ENCODE measurements around the gene TRIM40.

The TRIM40 gene, protein sequence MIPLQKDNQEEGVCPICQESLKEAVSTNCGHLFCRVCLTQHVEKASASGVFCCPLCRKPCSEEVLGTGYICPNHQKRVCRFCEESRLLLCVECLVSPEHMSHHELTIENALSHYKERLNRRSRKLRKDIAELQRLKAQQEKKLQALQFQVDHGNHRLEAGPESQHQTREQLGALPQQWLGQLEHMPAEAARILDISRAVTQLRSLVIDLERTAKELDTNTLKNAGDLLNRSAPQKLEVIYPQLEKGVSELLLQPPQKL

DNA sequence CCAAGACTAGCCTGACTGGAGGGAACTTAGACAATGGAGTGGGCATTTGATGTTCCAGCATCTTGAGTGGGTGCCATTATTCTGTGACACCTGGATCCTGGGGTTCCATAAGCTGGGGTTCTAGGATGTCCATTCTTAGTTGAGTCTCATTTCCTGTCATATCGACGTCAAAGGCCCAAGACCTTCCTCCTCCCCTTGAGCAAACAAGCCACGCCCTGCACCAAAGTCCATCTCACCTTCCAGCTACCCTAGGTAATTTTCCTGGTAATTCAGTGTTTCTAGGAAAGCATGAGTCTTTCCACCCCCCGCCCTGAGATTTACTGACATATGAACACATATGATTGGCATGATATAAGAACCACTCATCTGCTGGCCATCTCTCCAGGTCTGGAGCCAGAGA lies at the start of gene TRIM40:
TSS of gene TRIM40 (plus strand) at position 384 of the 400 bp plus-strand sequence. CDS start 897 bp downstream, outside the sequence.
- no peak for DNase-seq (ENCODE audit: low spot score)

DNA sequence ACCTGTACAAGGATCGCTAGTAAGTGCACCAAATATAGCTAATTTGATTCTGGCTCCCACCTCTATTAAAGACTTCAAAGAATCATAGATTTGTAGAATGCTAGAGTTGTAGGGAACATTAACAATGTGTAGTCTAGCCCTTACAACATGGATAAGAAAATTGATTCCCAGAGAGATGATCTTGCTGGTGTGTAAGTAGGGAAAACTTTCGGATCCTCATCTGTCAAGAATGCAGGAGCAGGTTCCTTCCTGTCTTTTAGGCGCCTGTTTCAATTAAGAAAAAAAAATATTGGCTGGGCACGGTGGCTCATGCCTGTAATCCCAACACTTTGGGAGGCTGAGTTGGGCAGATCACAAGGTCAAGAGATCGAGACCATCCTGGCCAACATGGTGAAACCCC lies 48.1 kb upstream of the TRIM40 start:
- no peak for DNase-seq (ENCODE audit: low spot score)

DNA sequence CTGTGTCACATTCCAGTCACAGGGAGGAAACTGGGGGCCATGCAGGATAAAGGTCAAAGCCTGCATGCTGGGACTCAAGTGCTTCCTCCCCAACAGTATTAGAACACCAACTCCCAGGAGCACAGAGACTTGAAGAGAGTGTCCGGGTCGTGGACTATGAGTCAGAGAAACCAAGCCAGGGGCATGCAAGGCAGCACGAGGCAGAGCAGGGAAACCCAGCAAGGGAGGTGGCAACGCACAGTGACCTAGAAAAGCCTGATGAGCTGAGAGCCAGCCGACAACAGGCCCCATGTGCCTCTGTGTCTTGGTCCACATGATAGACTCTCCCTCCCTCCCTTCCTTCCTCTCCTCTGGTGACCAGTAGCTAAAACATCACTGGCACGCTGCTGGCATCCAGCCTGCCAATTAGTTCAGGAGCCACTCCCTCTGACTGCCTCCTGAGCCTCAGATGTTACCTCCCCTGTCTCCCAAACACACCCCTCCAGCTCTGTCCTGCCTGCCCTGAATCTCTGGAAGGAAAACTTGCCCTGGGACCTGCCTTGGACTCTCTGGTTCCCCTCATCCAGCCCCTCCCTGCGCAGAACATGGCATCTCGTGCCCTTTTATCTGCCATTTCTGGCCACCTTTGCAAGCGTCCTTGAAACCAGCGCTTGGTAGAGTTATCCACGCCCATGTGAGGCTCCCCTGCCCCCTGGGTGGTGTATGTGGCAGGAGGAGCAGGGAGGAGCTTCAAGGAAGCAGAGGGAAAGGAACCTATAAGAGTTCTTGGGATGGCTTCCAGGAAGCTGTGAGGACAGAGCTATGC lies 44.2 kb upstream of the TRIM40 start:
- no peak for DNase-seq (ENCODE audit: low spot score)

DNA sequence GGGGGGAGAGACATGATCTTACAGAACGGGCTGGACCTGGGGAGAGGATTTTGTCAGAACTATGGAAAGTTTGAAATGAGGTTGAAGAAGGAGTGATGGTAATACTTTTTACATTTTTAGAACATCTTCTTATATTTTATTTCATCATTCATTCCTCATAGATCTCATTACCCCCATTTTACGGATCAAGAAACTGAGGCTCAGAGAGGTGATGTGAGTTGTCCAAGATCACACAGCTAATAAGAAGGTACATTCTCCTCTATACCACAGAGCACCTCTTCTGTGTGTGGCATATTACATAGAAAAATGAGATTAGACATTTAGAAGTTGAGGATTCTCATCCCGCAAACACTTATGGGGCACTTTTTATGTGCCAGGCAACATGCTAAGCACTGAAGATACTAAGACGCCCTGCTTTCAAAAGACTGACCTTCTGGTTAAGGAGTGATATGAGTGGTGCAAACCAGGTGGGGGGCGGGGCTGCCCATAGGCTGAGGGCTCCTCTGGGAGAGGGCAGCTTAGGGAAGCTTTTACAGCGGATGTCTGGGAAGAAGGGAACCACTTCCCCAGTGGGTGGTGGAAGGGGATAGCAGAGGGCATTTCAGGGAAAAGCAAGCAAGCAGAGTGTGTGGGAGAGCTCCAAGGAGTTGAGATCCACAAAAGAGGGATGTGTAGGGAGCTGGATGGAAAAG lies 42.9 kb upstream of the TRIM40 start:
- no peak for DNase-seq (ENCODE audit: low spot score)

DNA sequence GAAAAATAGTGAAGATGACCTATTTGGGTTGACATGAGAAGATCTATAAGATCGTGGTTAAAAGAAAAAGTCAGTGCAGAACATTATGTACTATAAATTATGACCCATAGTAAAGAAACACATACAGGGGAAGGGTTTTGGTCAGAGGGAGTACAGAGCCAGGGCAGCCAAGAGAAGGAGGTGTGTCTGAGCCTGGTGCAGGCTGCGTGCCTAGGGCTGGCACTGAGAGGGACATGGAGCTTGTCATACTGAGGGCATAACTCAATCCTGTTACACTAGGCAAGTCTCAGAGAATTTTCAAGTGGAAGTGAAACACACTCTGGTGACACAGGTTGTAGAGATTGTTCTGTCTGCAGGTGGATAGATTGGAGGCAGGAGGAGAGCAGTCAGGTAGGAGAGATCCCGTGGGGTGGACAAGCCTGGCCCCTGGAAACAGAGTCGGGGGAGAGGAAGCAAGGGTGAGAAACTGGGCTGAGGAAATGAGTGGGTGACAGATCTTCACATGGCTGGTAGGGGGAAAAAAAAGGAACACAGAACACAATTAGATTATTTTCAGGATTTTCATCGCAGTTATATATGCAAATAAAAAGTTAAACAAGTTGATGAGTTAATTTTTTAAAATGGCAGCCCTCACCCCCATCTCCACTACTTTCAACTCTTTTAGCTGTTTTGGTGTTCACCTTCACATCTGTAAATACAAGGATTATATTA lies 41.8 kb upstream of the TRIM40 start:
- DNase-seq (ENCODE audit: low spot score), result no peak

DNA sequence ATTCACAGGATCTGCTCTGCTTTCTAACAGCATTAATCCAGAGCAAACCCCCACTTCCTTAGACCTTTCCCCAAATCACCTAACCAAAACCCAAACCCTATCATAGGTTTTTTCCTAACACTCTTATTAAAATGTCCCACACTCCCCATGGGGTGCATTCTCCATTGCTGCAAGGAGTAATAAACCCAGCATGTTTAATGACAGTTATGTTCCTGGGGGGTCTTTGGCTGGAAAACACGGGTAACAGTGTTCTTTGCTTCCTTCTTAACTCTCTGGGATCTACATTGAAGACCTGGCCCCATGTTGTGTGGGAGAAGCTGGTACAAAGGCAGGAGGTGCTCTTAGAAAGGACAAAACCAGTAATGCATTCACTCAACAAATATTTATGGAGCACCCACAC lies 39.1 kb upstream of the TRIM40 start:
- DNase-seq (ENCODE audit: low spot score), result no peak

DNA sequence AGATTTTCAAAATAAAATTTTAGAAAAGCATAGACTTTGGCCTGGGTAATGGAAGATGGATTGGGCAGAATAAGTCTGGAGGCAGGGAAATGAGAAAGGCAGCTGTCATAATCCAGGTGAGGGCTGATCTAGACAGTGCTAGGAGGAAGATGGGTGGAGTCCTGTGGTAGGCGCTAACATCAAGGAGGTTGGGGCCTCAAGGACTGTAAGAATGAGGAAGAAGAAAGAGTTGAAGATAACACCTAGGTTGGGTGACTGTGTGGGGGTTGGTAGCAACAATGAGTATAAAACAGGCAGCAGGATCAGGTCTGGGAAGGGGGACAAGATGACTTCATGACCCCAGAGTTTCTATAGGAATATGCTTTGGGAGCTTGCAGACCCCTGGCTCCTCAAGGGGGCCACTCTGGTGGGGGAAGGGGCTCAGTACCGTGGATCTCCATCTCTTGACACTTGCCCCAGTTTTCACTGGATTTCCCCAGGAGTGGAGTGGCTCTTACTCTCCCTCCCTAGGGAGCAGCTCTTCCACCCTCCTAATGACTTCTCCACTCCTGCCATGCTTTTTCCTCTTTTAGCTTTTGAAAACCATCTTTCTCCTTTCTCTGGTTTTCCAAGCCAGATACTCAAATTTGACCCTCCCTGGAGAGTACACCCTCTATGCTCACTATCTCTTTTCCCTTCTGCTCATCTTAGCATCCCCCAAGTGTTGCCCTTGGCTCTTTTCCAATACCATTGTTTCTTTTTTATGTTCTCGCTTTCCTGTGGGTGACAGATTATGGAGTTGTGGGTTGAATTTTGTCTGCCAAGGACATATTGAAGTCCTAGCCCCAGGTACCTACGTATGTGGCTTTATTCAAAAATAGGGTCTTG lies 37.8 kb upstream of the TRIM40 start:
- DNase-seq (ENCODE audit: low spot score), result no peak

DNA sequence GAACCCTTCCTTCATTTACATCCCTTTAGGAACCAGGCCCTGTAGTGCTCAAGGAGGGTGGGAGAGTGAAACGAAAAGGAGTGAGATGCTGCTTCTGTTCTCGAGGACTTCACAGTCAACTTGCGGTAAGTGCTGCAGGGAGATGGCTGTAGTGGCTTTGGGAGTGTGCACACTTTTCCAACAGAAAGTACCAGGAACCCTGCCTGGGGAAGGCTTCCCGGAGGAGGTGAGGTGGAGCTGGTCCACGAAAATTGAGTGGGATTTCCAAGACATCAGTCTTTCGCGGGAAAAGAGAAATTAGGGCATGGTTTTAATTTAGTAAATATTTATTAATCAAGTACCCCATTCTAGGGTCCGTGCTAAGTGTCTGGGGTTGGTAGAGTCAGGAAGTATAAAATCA lies 35.8 kb upstream of the TRIM40 start:
- no peak for DNase-seq (ENCODE audit: low spot score)

DNA sequence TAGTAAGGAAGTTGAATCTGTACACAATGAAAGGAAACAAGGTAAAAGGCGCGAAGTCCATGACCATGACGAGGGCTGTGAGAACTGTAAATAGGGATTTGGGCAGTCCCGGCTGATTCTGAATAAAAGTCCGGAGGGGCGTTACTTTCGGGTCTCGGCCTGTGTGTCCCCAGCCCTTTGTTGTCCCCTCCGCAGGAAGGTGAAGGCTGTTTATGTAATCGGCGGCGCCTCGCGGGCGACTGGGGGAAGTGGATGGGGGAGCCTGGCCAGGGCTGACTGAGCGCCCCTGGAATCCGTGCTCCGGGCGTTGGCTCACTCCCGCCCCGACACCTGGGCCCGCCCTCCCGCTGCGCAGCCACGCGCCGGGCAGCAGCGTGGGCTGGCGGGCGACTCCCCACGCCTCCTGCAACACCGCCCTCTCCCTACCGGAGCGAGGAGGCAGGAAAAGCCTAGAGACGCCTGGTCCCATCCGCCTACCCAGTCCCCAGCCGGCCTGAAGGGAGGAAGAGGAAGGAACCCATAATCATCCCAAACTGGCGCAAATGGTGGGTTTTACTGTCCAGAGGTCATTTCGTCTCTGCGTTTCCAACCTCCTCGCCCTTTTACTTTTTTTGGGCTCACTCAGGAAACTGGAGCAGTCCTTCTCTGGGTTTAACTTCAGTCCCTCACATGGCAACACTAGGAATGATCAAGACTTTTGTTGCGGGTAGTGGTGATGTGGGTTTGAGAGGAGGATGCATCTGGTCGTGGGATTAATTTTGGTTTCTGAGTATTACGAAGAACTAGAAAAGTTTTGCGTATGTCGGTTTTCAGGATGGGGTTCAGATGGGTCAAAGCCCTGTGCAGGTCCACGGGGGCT lies 35.1 kb upstream of the TRIM40 start:
- DNase-seq (ENCODE audit: low spot score), result no peak

DNA sequence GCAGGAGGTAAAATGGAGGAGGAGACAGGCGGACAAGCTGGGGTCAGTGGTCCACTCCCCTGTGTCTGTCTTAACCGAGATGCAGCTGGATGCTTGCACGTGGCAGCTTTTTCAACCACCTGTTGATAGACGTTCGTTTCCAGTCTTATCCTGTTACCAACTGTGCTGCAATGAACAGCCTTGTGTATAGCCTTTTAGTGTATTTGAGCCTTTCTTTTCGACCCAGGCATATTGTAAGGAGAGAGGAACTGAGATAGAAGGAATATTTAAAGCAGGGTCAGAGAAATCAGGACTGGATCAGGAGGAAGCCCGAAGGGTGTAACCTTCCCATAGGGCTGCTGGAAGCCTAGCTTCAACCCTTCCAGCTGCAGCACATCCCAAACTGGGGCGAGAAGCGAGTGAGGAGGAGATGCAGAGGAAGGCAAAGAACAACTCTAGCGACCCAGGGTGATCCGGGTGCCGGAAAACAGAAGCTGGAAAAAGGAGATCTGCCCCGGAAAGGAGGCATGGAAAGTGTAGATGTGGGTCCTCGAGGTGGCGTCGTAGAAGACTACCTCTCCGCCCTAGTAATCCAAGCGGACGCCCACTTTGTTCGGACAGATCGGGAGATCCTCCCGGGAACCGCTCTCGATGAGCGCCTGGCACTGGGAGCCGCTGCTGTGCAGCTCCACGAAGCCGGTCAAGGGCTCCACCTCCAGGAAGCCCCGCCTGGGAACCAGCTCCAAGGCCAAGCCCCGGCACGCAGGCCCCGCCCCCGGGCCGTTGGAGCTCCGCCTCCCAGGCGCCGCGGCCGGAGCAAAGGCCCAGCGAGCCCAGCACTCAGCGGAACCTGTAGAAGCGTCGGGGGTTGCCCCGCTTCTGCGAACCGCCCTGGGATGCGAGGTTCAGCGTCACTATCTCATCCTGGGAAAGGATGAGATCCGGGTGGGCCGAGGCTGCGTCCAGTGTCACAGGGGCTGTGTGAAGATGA lies 34.2 kb upstream of the TRIM40 start:
- DNase-seq (ENCODE audit: low spot score), result peak; percentile 55

DNA sequence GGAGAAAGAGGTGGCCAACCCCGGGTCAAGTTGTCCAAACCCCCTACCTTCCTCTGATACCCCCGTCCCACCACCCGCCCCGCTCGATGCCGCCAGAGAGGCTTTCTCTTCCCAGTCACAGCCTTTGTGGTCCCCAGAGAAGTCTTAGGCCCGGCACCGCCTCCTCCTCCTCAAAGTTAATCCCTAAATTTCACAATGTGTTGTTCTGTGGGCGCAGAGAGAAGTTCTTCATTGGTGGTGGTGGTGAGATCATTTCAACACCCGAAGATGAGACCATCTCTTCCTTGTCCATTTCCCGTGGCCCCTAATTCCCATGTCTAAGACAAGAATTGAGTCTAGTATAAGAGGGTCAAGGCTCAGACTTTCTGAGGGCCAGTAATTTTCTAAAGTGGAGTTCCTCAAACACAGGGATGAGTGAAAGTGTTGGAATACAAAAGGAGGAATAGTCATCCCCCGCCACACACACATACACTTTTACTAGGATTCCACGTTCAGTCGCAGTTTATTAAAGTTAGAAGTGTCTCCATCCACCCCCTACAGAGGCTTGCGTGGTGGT lies 33.4 kb upstream of the TRIM40 start:
- no peak for DNase-seq (ENCODE audit: low spot score)

DNA sequence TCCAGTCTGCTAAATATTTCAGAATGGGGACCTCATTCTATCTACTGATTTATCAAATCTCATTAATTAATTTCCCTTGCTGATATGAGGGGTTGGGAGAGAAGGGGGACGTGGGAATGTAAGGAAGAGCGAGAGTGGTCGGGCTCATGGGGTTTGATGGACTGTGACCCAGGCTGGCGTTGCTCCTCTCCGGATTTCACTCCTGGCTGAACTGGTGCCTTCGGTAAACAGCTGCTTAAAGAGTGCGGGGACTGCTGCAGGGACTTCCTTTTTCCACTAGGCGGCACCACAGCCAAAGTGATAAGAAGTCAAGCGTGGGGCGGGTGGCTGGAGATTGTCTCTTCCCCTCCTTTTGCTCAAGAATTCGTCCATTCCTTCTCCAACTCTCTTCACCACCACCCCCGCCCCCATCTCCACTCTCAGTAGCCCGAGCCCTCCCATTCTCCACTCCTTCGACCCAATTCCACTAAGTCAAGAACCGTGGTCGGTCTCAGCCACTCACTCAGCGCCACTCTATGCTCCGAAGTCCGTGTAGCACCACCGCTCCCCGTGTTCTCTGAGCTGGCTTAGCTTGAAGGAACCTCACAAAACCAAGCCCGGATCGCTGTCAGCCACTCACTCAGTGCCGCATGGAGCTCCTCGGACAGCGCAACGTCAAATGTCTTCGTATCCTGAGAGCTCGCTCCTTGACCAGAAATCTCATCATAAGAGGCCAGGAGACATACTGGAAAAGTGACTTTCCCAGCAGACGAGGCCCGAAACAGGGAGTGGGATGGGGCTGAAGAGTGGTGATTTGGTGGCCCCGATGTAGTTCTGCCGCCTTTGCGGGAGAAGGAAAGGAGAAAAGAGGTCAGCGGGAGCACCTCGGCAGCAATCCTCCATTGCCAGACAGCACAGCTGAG lies 32.7 kb upstream of the TRIM40 start:
- DNase-seq (ENCODE audit: low spot score), result peak; percentile 87

DNA sequence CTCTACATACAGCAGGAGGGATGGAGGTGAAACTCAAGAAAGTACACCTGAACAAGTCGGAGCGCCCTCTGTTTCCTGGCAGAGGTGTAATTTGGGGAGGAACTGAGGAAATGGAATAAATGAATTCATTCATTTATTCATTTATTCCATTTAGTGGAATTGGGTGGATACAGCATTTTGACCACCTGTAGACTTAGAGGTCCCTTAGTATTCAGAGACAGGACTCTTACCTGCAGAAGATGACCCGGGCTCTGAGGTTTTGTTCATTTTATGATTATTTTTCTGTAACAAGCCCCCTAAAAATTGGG lies 32.1 kb upstream of the TRIM40 start:
- DNase-seq (ENCODE audit: low spot score), result no peak

DNA sequence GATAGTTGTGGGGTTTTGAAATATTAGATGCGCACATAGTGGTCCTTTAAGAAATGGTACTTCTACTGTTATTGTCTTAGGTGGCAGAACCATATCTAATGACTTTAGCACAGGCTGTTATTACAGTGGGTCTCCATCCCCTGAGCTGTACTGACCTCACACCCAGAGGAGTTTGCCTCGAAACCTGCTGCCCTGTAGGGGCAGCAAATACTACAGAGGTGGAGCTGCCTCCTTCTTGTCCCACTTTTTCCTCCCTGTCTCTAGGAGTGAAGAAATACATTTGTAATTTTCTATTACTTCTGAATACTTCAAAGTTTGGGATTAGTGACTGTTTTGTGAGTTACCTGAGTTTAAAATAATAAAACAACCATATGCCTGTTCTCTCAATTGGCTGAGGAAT lies 31.3 kb upstream of the TRIM40 start:
- no peak for DNase-seq (ENCODE audit: low spot score)

DNA sequence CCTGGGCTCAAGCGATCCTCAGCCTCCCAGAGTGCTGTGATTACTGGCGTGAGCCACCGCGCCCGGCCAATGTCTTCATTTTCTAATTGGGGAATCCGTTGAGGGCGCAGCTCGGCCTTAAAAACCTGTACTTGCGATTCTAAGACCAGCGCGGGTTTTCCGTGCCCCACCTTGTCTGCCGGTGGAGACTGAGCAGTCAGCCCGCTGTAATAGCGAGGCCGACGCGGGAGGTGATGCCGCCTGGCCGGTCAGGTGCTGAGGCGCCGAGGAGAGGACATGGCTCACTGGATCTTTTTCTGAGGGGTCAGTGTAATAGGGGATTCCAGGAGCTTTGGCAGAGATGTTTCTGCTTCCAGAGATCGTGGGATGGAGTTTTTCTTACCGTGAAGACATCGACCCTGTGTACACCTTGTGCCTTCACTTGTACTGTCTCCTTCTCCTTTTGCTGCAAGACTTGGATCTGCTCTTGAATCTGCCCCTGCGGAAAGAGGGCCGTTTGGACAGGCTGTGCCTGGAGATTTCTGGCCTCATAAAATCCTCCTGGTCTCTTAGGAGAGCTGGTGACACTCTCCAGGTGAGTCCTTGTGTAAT lies 24.6 kb upstream of the TRIM40 start:
- no peak for DNase-seq (ENCODE audit: low spot score)

DNA sequence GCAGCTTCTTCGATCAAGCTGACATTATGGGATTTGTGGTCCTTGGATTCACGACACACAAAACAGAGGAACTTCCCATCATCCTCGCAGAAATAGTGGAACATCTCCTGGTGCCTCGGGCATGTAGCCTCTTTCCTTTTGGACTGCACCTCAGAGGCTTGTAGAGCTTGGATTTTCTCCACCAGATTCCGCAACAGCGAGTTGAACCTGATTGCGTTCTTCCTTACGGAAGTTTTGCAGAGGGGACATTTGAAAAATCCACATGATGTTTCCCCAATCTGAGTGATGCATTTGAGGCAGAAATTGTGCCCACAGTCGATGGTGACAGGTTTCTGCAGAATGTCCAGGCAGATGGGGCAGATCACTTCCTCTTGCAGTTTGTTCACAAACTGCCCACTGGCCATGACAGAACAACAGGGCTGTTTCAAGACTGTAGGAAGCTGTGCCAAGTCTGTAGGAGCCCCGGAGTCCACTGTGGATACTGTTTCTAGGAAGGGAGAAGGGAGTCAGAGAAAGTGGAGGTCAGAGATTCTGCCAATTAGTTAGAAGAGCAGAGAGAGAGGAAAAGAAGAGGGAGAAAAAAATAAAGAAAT lies 23.4 kb upstream of the TRIM40 start:
- no peak for DNase-seq (ENCODE audit: low spot score)
